Measurements from ENCODE around the gene MYL5. TPM values are rescaled to one million over a fixed set of nuclear protein-coding genes. Genes with fewer than 3 reads are reported as not detected.

MYL5 gene
- total and polyA plus RNA-seq, 2 of the 13 experiments (the other 11 are each of a cell fraction or from before 2014, with no cell fraction given): 6.5 to 16.0 TPM

DNA sequence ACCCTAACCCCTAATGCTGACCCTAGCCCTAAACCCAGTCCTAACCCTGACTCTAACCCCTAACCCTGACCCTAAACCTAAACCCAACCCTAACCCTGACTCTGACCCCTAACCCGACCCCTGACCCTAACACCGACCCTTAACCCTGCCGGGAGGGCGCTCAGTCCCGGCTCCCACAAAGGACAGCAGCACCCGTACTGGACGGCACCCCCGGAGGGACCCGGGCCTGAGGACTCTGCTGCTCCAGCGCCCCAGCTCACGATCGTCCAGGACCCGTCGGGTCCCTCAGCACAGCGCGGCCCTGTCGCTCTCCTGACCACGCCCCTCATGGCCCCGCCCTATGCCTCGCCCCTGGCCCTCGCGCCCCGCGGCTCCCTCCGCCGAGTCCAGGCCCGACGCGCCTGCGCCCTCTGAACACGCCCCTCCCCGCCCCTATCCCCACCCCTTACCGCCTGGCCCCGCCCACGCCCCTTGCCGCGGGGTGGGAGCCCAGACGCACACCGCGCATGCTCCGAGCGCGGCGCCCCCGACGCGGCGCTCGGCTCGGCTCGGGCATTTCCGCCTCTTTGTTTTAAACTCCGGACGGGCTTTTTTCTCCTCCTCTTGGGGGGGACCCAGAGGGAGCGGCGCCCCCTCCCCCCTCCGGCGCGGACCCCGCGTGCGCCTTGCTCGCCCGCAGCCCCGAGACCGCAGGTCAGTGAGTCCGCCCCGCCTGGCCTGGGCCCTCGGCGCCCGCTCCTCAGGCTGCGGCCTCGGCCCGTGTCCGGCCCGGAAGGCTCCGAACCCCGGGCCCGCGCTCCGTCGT lies 31.1 kb downstream of the MYL5 start, which contains the start of gene PCGF3 (continued):
- TF ChIP-seq ZNF280D (CRISPR knock-in tag; IDR thresholded peaks at IDR 0.05) (no peak), MYNN (CRISPR knock-in tag; IDR thresholded peaks at IDR 0.05; ENCODE audit: low read depth) (no peak), ZFP41 (CRISPR knock-in tag; IDR thresholded peaks at IDR 0.05; ENCODE audit: borderline replicate concordance) (no peak), MZF1 (CRISPR knock-in tag; IDR thresholded peaks at IDR 0.05; ENCODE audit: borderline replicate concordance) (peak; percentile 50; the same call in 1 of the 2 replicates), GABPA (IDR thresholded peaks at IDR 0.05; ENCODE audit: low read depth, low read length) (no peak), GABPA (CRISPR knock-in tag; IDR thresholded peaks at IDR 0.05; ENCODE audit: low read depth) (no peak), ZNF441 (CRISPR knock-in tag; IDR thresholded peaks at IDR 0.05; ENCODE audit: borderline replicate concordance) (no peak), ZNF816 (CRISPR knock-in tag; IDR thresholded peaks at IDR 0.05; ENCODE audit: borderline replicate concordance) (no peak), ZNF607 (CRISPR knock-in tag; IDR thresholded peaks at IDR 0.05; ENCODE audit: borderline replicate concordance) (no peak), ZNF556 (CRISPR knock-in tag; IDR thresholded peaks at IDR 0.05; ENCODE audit: borderline replicate concordance) (no peak), ZNF772 (CRISPR knock-in tag; IDR thresholded peaks at IDR 0.05) (no peak; the same call in 1 of the 2 replicates), HBP1 (CRISPR knock-in tag; IDR thresholded peaks at IDR 0.05; ENCODE audit: low read depth) (peak; percentile 18; the same call in 1 of the 2 replicates), AHR (CRISPR knock-in tag; IDR thresholded peaks at IDR 0.05) (no peak), ZNF326 (CRISPR knock-in tag; IDR thresholded peaks at IDR 0.05; ENCODE audit: borderline replicate concordance) (no peak), MEIS1 (CRISPR knock-in tag; IDR thresholded peaks at IDR 0.05; ENCODE audit: borderline replicate concordance) (no peak), EP300 (IDR thresholded peaks at IDR 0.05; ENCODE audit: low read depth in 2 of 2, low read length in 2 of 2) (no peak), EP300 (CRISPR knock-in tag; IDR thresholded peaks at IDR 0.05; ENCODE audit: borderline replicate concordance) (no peak), RFXANK (CRISPR knock-in tag; IDR thresholded peaks at IDR 0.05) (no peak), ZNF660 (CRISPR knock-in tag; IDR thresholded peaks at IDR 0.05; ENCODE audit: borderline replicate concordance, low read depth) (no peak), ZNF703 (CRISPR knock-in tag; IDR thresholded peaks at IDR 0.05; ENCODE audit: borderline replicate concordance) (no peak), ZNF724P (CRISPR knock-in tag; IDR thresholded peaks at IDR 0.05; ENCODE audit: borderline replicate concordance) (no peak), HOXD1 (CRISPR knock-in tag; IDR thresholded peaks at IDR 0.05) (no peak), PHF8 (CRISPR knock-in tag; IDR thresholded peaks at IDR 0.05) (peak; percentile 60), KLF12 (CRISPR knock-in tag; IDR thresholded peaks at IDR 0.05; ENCODE audit: borderline replicate concordance) (no peak)
